GM18520 (cell line): Measurements from ENCODE around the gene SCARF2.

Experiments
- ATAC-seq: cut with Tn5 transposase; IDR thresholded peaks from one replicate; pipeline ENCODE4 v1.9.1; 2021; ENCODE audit not compliant: unreplicated experiment

Gene SCARF2

GRCh38 chr22:20439928-20440575 lies 2.4 kb upstream of the SCARF2 start:
- no peak for ATAC-seq

- no peak for ATAC-seq
Observed at GRCh38 chr22:20439556-20439927, 1.9 kb upstream of the SCARF2 start.

DNA sequence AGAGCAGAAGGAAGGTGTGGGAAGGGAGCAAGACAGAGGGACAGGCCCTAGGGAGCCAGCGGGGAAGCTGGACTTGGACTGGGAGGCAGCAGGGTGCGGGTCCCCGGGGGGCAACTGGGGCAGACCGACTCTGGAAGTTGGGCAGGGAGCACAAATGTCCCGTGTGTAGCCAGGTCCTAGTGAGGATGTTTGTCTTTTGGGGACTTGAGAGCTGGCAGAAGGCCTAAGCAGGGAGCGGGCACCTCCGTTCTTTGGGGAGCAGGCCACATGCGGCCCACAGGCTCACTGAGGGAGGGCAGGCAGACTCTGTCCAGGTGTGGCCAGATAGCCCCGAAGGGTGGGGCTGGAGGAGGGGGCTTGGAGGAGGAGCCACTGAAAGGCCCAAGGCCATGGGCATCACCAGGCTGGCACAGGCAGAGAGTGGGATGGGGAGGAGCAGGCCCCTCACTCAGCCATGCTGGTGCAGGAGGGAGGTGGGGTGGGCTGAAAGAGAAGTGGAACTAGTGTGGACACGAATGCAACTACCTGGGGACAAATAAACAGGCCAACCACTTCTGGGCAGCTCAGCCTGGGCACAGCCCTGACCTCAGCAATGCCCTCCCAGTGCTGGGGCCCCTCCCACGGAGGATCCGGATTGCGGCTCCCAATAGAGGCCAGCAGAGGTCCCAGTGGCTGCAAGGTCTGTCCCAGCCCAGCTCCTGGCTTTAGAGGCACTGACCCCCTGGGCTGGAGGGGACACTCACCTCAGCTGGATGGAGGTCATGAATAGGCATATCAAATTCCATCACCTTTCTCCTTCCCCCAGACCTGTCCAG lies 1.3 kb upstream of the SCARF2 start:
- no peak for ATAC-seq

DNA sequence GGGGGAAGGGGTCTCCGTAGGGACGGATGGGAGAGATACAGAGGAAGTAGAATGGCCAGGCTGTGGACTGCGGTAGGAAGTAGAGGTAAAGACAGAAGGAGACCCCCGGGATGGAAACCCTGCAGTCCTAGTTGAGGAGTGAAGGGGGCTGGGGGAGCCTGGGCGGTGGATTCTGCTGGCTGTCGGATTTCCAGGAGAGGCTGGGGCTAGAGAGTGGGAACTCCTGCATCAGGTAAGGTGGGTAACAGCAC lies 727 bp upstream of the SCARF2 start:
- ATAC-seq, result no peak

- ATAC-seq, result no peak
Observed at GRCh38 chr22:20436768-20437612, 635 bp downstream of the SCARF2 start.

DNA sequence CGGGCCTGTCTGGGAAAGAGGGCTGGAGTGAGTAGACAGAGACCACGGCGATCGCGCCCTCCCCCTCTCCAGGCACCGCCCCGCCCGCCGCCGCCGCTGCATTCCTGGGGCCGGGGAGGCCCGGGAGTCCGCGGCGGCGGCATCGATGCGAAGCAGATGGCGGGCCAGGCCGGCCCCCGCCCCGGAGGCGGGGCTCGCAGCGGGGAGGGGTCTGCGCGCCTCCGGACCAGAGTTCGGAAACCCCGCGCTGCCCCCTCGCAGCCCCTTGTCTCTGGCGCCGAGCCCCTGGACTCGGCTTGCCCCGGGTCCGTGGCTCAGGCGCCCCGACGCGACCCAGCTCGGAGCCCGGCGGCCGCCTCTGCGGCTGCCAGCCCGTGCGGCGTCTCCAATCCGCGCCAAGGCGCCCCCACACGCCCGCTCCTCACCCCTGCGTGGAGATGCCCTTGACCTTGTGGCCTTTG lies 1.3 kb downstream of the SCARF2 start:
- no peak for ATAC-seq

DNA sequence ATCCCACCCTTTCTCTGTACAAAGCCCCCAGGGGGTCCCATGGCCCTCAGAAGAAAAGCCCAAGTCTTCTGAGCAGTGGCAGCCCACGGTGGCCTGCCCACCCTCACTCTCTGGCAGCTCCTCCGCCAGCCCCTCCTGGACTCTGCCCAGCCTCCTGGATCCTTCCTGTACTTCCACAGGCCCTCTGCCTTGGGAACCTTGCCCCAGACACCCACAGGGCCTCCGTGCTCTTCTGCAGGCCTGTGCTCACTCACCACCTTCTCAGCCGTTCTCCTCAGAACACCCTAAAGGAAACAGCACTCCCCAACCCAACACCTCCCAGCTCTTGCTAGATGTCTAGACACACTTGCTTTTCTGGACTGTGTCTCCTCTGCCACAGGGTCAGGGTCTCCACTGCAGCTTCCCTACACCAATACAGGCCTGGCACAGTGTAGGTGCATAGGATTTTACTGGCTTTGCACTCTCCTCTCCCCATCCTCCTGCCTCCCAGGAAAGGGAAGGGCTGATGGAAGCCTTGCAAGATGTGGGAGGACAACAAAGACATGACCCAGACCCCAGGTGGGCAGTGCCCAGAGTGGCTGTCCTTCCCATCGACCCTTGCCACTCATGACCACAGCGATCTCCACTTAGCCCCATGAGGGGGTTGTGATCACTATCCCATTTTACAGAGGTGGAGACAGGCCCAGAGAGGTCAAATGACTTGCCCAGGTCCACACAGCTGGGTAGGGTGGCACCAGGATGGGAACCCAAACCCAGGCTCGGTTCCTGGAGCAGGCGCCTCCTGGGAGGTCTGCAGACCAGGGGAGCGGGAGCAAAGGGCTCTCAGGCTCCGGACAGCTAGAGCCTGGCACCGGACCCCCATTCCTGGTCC lies 2.0 kb downstream of the SCARF2 start:
- ATAC-seq, result no peak

GRCh38 chr22:20434773-20435172 lies 2.9 kb downstream of the SCARF2 start:
- ATAC-seq, result no peak

DNA sequence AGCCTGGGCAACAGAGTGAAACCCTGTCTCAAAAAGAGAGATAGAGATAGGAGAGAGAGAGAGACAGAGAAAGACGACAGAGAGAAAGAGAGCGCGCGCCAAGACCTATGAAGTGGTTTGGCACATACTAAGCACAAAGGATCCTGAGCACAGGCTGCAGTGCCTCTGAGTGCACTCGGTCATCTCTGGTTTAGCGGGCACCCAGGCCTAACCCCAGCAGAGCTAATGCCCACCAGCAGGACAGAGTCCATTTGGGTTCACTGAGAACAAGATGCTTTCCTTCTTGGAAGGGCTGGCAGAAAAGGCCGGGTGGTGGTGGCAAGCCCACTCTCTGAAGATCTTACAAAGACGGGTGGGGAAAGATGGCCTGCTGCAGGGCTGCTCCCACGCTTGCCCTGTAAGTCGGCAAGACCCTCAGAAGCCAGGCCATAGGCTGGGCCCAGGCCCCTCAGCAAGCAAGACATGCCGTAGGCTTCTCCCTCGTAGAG lies 3.3 kb downstream of the SCARF2 start:
- no peak for ATAC-seq

DNA sequence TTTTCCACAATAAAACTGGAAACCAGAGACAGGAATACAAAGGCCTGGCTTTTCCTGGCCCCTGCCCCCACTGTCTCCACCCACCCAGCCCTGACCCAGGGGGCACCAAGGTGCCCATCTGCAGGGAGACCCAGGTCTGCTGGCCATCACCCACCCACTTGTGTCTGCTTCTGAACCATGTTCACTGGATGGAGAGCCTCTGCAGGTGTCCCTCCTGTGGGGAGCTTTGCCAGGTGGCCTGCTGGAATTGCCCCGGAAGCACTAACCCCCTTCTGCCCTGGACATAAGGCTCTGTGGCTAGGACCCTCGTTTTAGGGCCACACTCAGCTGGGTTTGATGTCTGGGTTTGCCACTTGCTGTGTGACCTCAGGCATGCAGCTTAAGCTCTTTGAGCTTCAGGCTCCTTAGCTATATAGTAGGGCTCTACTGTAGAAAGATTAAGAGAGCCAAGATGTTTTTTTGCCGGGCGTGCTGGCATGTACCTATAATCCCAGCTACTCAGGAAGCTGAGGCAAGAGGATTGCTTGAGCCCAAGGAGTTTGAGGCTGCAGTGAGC lies 3.9 kb downstream of the SCARF2 start:
- ATAC-seq, result no peak

DNA sequence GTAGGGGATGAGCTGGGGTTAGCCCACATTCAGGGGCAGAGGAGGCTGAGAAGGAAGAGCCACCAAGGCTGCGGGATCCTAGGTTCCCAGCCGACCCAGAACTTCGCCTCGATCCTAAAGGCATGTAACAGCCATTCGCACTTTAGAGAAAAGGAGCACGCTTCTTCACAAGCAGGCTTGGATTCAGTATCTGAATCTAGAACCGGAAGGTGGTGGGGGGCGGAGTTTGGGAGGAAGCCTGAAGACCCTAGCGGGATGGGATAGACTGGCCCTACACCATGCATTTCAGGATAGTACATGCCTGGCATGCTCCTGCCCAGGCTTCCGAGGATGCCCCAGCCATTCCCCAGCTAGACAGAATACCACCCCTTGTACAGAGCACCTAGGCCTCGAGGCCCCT lies 4.4 kb downstream of the SCARF2 start:
- ATAC-seq, result no peak

DNA sequence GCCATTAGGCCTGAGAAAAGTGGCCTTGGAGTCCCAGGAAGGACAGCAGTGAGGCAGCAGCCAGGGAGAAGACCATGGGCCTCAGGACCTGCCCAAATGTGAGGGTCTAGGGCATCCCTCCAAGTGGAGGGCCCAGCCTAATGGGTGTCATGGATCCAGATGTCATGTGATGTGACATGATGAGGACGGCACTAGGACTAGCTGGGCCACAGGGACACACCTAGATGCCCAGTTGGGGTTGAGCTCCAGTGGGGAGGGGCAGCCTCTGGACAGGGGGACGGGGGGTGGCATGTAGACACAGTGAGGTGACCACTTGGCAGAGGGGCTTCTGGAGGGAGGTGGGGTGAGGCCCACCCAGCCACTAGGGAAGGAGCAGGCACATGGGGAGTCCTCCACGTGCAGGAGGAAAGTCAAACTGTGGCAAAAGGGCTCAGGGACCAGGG lies 5.4 kb downstream of the SCARF2 start:
- ATAC-seq, result no peak

DNA sequence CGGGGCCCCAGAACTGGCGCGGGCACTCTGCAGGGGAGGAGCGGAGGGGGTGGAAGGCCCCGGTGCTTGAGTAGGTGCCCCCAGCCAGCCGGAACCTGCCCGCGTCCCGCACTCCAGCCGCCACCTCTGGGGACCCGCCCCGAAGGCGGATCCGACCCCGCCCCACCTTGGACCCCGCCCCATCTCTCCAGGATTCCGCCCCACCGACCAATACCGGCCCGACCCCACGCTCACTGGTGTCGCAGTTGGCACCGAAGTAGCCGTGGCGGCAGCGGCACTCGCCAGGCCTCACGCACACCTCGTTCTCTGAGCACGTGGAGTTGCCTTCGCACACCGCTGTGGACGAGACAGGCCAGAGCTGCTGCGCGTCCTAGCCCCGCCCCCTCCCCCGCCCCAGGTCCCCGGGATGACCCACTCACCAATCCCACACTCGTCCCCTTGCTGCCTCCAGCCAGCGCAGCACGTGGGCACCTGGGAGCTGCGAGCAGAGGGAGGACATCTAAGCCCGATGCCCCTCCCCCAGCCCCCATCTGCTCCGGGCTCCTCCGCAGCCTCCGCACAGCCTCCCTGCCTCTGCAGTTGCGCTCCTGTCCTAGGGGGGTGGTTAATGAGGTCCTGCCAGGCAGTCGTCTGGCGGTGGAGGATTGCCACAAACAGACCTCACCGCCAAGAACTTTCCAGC lies 6.0 kb downstream of the SCARF2 start:
- no peak for ATAC-seq

DNA sequence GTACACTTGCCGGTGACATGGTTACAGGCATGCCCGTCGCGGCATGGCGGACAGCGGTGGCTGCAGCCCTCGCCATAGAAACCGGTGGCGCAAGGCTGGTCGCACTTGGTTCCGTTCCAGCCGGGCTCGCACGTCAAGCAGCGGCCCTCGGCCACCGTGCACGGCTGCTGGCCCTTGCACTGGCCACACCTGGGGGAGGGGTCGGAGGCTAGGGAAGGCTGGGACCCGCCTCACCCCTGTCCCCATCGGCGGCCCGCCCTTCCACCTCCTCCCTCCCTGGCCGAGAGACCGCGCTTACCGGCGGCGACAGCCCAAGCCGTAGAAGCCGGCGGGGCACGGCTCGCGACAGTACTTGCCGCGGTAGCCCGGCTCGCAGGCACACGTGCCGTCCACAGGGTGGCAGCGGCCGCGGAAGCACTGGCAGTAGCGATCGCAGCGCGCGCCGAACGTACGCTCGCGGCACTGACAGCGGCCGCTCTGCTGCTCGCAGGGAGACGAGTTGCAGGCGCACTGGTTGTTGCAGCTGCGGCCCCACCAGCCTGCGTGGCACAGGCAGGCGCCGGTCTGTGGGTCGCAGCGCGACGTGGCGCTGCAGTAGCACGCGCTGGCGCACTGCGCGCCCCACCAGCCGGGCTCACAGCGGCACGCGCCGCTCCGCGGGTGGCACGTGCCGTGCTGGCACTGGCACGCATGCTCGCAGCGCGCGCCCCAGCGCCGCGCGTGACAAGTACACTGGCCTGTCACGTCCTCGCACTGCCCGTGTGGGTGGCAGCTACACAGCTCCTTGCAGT lies 6.7 kb downstream of the SCARF2 start:
- ATAC-seq, result no peak

DNA sequence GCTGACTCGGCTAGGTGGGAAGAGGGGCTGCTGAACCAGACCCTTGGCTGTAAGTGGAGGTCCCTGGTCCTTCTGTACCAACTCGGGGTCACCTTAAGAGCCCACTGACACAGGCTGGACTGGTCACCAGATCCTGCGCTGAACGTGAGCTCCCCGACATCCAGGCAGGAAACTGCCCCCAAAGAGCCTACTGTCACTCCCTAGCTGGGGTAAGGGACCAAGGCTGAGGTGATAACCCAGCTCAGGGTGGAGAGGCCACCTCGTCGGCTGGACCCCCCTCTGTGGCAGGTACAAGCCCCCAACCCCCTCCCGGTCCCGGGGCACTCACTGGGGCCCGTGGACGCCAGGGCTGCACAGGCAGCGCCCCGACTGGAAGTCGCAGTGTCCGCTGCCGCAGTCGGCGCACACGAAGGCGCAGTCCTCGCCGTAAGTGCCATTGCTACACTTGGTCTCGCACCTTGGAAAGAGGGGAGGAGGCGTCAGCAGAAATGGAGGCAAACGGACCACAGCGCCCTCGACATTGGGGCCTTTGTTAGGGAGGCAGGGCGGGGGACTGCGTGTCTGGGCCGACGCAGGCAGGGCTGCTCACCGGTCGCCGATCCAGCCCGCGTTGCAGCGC lies 7.4 kb downstream of the SCARF2 start:
- no peak for ATAC-seq

DNA sequence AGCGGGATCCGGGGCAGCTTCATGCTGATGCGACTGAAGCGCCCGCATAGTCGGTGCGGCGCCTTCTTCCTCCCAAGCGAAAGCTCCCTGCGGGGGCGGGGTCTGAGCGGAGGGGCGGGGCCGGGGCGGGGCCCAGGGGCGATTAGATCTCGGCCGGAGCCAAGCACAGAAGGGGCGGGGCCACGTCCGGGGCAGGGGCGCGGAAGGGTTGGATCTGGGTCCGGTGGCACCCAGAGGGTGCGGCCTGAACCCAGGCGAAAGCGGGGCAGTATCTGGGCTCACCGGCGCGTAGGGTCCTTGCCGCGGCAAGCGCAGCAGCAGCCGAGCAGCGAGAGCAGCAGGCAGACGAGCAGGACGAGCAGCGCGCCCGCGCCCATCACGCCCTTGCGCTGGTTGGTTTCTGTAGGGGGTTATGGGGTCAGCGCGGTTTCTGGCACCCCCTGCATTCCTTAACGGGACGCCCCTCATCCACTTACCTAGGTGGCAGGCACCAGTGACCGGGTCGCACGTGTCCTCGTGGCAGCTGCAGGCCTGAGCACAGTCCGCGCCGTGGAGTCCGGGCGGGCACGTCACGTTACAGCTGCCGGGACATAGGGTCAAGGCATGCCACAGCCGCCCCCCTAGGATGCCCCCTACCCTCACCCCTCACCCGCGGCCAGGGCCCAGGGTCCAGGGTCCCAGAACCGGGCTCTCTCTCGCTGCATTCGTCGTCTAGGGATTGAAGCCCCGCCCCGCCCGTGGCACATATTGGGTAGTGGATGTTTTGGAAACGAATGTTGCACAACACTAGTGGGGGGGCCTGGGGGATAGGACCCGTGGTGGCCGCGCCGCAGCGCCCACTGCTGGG lies 8.1 kb downstream of the SCARF2 start:
- no peak for ATAC-seq

DNA sequence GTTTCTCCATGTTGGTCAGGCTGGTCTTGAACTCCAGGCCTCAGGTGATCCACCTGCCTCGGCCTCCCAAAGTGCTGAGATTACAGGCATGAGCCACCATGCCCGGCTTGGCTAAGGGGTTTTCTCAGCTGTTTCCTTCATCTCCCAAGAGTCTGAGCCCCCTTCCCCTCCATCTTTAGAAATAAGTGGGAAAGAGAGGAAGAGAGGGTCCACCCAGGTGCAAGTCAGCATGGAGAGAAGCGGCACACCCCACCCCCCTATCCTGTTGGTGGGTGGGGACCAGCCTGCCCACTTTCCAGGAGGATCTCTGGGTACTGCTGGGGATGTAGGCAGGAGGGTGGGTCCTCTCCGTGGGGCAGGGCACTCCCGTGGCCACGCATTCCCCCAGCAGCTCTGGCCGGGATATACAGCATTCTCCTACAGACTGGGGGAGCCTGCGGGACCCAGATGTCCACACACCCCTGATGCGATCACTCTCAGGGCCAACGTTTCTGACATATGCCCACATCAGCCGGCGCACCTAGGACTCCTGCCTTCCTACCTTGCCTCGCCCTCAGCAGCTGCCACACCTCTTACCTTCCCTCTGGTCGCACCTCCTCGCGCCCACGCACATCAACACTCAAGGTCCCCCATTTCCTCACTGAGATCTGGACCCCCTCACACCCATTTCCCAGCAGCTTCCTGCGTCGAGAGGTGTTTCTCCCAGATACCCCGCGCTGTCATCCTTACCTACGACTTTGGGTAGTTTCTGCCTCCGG lies 8.9 kb downstream of the SCARF2 start:
- ATAC-seq, result no peak
